GM18868 (cell line): ENCODE results near the gene CGB8.
A peak's percentile ranks its signal among the peaks of the same experiment; 100 is the strongest.
"Not testable (repeated sequence)": the region's sequence is repeated elsewhere in the genome, so short reads cannot be mapped to it uniquely, and the experiment has no call there.

Experiments used
- ATAC-seq: cut with Tn5 transposase; IDR thresholded peaks from one replicate; pipeline ENCODE4 v1.9.1; 2021; ENCODE audit warnings: mild to moderate bottlenecking, moderate library complexity; ENCODE audit not compliant: unreplicated experiment

The CGB8 gene

GRCh38 chr19:49049011-49049410 lies at the start of gene CGB8:
TSS of gene CGB8 (minus strand) at chr19:49049111. CDS start at chr19:49048739, 372 bp downstream.
- not testable (repeated sequence) for ATAC-seq

GRCh38 chr19:49097453-49098288 lies 48.8 kb upstream of the CGB8 start:
- ATAC-seq: no peak

DNA sequence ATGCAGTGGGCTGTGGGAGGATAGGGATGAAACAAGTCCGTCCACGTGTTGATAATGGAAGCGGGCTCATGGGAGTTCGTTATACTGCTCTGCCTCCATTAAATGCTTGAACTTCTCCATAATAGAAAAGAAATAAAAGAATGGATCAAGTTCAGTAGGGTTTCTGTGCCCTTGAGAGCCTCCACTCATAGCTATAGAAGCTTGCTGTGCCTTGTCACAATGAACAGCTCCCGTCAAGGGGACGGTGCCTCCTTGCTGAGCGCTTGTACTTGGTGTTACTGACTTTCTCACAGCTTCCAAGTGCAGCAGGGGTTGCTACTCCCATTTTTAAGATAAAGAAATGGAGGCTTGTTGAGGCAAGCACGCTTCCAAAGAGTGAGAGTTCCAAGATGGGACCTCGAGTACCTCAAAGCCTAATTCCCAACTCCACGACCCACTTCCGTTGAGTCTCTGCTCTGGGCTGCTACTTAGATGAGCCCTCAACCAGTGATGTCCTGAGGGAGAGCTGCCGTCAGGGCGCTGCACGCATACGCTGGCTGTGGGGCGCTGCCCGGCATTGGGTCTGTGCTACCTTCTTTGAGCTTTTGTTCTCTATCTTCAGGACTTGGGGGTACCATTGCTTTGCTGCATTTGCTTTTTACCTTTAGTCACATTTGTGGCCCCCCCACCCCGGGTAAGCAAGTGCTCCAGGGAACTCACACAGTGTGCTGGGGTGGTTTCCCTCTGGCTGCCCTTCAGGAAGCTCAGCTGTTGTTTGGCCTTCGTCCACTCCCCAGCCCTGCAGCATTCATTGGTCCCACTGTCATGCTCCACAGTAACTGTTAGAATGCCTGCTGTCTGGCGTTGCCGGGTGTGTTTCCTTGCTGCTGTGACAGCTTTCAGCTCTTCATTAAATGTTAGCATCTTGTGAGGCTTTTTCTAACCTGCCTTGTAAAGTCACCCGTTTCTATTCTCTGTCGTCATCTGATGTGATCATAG lies 45.9 kb upstream of the CGB8 start:
- no peak for ATAC-seq

DNA sequence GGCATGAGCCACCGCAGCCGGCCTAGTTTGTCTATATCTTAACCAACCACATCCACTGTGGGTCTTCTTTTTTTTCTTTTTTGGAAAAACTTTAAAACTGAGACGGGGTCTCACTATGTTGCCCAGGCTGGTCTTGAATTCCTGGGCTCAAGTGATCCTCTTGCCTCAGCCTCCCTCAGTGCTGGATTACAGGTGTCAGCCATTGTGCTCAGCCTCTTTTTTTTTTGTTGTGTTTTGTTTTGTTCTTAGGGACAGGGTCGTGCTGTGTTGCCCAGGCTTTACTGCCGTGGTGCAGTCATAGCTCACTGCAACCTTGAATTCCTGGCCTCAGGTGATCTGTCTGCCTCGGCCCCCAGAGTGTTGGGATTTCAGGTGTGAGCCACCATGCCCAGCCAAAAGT lies 43.8 kb upstream of the CGB8 start:
- ATAC-seq: no peak

DNA sequence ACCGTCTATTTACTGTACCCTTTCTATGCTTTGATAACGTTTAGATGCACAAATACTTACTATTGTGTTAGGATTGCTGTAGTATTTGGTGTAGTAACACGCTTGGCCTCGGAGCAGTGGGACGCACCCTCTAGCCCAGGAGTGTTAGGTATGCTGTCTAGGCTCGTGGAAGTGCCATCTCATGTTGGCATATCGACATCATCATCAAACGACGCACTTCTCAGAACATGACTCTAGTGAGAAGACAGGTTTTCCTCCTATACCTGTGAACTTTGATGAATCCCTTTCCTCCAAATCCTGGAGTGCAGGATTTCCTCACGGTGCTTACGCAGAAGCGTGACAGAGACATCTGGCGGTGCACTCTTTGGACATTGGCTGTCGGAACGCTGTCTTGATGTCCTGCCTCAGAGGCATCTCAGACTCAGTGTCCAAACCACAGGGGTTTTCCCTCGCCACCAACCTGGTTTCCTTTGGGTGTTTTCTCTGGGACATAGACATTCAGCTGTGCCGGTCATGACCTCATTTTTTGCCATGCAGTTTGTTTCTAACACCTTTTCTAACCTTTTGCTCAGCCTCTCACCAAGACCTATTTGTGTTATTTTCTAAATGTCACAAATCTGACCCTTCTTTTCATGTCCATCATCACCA lies 42.6 kb upstream of the CGB8 start:
- no peak for ATAC-seq

- ATAC-seq: no peak
Observed at GRCh38 chr19:49086296-49086695, 37.4 kb upstream of the CGB8 start.

DNA sequence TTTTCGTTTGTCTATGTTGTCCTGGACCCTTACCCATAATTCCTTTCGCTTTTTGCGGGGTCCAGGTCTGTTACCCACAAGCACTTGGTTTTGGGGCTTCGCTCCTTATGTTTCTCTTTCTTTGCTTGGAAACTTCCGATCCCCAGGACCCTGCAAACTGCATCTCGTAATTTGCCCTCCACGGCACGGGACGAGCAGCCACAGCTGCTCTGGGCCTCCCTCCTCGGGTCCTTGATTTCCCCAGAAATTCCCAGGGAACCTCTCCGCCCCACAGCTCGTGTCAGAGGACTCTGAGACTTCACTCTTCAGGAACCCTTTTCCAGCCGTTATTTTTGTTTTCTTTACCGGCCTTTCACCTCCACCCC lies 36.9 kb upstream of the CGB8 start:
- ATAC-seq: no peak

DNA sequence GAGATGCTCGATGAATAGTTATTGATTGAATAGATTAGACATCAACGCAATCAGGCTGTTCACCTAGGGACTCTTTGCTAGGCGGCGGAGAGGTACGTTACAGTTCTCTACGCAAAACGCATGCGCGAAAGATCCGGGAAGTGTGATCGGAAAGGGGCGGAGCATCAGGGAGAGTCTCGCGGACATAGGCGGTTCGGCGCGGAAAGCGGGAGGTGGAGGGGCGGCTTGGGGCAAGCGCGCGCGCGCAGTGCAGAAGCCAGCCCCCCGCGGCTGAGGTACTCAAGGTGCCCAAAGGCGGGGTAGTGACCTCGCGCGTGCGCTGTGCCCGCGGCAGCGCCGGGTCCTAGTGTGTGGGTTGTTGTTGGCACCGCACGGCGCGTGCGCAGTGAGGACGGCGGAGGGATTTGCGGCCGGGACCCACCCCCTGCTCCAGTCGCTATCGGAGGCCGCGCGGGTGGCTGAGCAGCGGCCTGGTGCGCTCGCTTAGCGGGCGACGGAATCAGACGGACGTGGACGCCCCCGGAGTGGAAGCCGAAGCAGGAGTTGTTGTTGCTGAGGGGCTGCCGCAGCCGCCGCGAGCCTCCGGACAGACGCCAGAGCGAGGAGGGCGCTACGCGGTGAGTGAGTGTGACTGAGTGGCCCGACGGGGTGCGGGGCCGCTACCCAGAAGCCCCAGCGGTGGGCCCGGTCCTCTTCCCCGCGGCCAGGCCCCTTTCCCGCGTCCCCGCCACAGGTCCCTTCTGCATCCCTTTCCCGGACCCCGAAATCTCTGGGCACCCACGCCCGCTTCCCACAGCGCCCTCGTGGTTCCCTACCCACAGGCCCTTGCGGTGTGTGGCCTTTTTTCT lies 36.3 kb upstream of the CGB8 start, which contains the start of gene SNRNP70:
Gene SNRNP70 (plus strand): TSS at position 432 of the 848 bp plus-strand sequence. CDS start 964 bp downstream, outside the sequence.
- ATAC-seq: peak; percentile 92

- no peak for ATAC-seq
Observed at GRCh38 chr19:49084206-49085019, 35.5 kb upstream of the CGB8 start.

DNA sequence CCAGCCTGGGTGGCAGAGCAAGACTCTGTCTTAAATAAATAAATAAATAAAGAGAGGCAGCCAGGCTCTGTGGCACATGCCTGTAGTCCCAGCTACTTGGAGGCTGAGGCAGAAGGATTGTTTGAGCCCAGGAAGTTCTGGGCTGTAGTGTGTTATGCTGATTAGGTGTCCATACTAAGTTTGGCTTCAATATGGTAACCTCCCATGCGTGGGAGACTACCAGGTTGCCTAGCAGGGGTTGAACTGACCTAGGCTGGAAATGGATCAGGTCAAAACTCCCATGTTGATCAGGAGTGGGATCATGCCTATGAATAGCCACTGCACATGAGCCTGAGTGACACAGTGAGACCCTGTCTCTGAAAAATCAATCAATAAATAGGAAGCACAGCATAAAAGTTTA lies 32.4 kb upstream of the CGB8 start:
- ATAC-seq: no peak

DNA sequence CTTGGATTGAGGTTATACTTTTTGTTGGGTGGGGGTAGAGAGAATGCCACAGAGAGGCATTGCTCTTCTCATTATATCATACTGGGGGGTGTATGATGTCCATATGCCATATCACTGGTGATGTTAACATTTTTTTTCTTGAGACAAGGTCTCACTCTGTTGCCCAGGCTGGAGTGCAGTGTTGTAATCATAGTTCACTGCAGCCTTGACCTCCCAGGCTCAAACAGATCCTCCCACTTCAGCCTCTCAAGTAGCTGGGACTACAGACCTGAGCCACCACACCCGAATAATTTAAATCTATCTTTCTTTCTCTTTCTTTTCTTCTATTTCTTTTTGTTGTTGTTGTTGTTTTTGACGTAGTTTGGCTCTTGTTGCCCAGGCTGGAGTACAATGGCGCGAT lies 31.5 kb upstream of the CGB8 start:
- ATAC-seq: no peak

DNA sequence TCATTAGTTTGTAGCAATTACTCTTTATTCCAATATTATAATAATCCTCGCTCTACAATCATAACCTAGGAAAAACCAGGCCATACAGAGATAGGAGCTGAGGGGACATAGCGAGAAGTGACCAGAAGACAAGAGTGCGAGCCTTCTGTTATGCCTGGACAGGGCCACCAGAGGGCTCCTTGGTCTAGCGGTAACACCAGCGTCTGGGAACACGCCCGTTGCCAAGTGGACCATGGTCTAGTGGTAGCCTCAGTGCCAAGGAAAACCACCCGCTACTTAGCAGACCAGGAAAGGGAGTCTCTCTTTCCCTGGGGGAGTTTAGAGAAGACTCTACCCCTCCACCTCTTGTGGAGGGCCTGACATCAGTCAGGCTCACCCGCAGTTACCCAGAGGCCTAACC lies 26.0 kb upstream of the CGB8 start:
- not testable (repeated sequence) for ATAC-seq

DNA sequence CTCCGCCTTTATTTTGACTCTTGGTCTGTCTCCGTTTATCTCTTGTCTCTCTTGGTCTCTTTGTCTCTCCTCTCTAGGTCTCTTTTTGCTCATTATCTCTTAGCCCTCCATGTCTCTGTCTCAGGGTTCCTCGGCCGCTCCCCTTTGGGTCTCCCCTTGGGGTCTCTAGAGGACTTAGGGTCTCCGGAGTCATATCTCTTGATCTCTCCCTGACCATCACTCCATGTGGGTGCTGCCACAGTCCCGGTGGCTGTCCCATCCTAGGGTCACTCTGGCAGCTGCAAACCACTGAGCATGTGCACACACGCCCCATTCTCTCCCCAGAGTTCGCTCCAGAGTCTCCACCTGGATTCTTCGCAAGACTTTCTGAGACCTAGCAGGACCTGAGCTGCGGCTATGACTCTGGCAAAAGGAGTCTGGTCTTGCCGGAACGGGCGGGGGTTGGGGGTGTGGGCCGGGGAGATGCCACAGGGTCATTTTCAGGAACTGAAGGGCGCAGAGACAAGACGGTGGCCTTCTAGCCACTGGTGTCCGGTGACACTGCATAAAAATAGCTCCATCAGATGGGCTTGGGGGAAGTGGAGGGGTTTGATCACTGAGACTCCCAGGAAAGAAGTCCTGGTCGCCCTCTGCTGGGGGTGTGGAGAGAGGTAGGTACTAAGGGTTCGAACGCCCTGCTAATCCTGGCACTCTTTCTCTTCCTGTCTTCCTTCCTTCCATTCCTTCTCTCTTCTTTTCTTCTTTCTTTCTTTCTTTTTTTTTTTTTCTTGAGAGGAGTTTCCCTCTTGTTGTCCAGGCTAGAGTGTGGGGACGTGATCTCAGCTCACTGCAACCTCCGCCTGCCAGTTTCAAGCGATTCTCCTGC lies 24.8 kb upstream of the CGB8 start:
- no peak for ATAC-seq

DNA sequence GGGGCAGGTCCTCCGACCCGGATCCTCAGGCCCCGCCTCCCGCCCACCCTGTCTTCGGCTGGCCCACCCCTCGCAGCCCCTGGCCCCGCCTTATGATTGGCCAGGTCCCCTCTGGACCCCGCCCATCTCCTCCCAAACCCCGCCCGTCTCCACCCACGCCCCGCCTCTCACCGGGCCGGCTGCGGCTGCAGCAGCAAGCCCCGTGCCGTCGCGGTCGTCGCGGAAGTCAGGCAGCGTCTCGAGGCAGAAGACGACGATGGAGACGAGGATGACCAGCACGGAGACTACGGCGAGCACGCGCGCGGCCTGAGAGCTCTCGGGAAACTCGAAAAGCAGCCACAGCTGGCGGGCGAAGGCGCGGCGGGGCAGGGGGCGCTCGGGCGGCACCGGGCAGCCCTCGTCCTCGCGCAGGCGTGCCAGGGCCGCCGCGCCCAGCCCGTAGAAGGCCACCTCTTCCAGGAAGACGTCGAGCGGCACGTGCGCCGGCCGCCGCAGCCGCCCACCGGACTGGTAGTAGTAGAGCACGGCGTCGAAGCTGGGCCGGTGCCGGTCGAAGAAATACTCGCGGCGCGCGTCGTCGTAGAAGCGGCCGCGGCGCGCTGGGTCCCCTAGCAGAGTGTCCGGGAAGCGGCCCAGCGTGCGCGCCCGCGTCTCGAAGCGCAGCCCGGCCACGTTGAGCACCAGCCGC lies 23.1 kb upstream of the CGB8 start:
- no peak for ATAC-seq

DNA sequence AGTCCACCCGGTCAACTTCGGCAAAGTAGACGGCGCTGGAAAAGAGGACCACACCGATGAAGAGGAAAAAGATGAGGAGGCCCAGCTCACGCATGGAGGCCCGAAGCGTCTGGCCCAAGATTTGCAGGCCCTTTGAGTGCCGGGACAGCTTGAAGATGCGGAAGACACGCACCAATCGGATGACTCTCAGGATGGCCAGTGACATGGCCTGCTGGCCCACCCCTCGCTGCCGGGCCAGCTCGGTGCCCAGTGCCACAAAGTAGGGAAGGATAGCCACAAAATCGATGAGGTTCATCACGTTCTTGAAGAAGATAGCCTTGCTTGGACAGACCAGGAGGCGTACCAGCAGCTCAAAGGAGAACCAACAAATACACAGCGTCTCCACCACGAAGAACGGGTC lies 21.5 kb upstream of the CGB8 start:
- no peak for ATAC-seq

DNA sequence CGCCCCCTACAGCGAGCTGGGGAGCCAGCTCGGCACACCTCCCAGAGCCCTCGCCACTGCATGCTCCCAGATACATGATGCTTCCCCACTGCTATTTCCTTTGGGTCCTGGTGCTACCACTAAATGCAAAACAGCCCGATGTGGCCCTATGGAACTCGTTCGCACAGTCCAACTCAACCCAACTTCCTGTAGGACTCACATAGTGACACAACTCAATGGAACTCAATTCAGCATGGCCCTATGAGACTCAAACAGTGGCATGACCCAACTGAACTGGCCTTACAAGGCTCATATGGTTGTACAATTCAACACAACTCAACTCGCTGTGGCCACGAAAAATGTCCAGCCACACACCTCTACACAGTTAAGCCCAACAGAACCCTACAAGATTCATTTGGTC lies 20.1 kb upstream of the CGB8 start:
- ATAC-seq: no peak

DNA sequence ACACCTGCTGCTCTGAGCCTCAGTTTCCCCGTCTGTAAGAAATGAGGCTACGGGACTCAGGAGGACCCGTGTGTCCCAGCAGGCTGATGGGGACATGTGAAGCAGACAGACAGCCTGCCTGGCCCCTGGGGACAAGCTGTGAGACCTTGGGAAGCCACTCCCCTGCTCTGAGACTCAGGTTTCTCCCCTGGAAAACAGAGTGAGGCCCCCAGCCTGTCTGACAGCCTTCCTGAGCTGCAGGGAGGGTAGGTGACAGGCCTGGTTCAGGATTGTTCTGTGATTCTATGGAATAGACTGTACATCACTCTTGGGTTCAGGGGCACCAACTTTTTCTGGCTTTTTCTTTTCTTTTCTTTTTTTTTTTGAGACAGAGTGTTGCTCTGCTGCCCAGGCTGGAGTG lies 18.6 kb upstream of the CGB8 start:
- ATAC-seq: no peak
